ENCODE results near the gene KCNG2. TPM values are rescaled to one million over a fixed set of nuclear protein-coding genes. Genes with fewer than 3 reads are reported as not detected.

KCNG2 gene
- total RNA-seq, 1 donor from 2014 or later: not detected

DNA sequence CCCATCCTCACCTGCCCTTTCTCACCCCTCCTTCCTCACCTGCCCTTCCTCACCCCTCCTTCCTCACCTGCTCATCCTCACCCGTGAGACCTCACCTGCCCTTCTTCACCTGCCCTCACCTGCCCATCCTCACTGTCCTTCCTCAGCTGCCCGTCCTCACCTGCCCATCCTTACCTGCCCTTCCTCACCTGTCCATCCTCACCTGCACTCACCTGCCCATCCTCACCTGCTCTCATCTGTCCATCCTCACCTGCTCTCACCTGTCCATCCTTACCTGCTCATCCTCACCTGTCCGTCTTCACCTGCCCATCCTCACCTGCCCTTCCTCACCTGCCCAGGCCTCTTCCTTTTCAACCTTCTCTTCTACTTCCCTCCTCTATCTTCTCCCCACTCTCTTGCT is 34.4 kb downstream of the KCNG2 start:
- no peaks in the 10 kb centered on the region for H3K27me3 ChIP-seq
- no peak overlapping the region for H3K9ac ChIP-seq
- H3K4me1 ChIP-seq: no peaks in the 10 kb centered on the region
- H3K27me3 Mint-ChIP-seq (ENCODE audit: insufficient read depth, low read depth): peaks cover 2% of the 10 kb centered on the region
- TF ChIP-seq EZH2 (IDR thresholded peaks at IDR 0.05) (no peak), EZH2phosphoT487 (IDR thresholded peaks at IDR 0.05) (no peak)
- TF ChIP-seq, protein P1, sequence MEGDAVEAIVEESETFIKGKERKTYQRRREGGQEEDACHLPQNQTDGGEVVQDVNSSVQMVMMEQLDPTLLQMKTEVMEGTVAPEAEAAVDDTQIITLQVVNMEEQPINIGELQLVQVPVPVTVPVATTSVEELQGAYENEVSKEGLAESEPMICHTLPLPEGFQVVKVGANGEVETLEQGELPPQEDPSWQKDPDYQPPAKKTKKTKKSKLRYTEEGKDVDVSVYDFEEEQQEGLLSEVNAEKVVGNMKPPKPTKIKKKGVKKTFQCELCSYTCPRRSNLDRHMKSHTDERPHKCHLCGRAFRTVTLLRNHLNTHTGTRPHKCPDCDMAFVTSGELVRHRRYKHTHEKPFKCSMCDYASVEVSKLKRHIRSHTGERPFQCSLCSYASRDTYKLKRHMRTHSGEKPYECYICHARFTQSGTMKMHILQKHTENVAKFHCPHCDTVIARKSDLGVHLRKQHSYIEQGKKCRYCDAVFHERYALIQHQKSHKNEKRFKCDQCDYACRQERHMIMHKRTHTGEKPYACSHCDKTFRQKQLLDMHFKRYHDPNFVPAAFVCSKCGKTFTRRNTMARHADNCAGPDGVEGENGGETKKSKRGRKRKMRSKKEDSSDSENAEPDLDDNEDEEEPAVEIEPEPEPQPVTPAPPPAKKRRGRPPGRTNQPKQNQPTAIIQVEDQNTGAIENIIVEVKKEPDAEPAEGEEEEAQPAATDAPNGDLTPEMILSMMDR (IDR thresholded peaks at IDR 0.05): no peak
- H3K27ac ChIP-seq: no peak overlapping the region
- no peaks in the 10 kb centered on the region for H3K36me3 ChIP-seq
- H3F3A ChIP-seq (ENCODE audit: low read depth): no peaks in the 10 kb centered on the region
- H3K79me2 ChIP-seq (ENCODE audit: low read depth): no peaks in the 10 kb centered on the region
- no peak overlapping the region for H2AFZ ChIP-seq (replicated peaks)
- peaks cover 6% of the 10 kb centered on the region for H3K9me3 Mint-ChIP-seq
- no peaks in the 10 kb centered on the region for H3K36me3 Mint-ChIP-seq
- H3K9me3 ChIP-seq (ENCODE audit: low read depth): no peaks in the 10 kb centered on the region
- no peak for DNase-seq (ENCODE audit: low spot score)
- H3K4me3 Mint-ChIP-seq: peak overlapping the region; percentile 37
- H3K4me3 ChIP-seq: no peak overlapping the region
- no peaks in the 10 kb centered on the region for H4K20me1 ChIP-seq (ENCODE audit: low read depth)
- H3K4me2 ChIP-seq: no peak overlapping the region
- no peaks in the 10 kb centered on the region for H3K4me1 Mint-ChIP-seq
- H3K27ac Mint-ChIP-seq: no peak overlapping the region

DNA sequence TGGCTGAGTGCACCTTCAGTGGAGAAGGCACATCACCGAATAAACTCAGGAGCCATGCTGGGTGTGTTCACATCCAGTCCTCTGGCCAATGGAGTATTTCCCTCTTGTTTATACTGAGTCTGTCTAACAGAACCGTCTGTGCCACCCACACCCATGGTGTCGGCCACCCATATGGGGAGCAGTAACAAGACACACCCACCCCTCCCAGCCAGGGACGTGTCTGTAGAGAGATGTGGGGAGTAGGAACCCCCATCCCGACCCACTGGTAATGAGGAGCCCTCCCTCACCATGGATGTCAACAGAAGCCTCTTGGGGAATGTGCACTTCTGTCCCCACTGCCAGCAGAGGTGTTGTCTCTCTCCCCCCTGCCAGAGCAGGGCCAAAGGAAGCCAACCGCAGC is 37.1 kb downstream of the KCNG2 start:
- Histone ChIP-seq H3K4me1 (no peaks in the 10 kb centered on the region), H3K4me2 (no peak overlapping the region), H3K27me3 (no peaks in the 10 kb centered on the region), H3F3A (ENCODE audit: low read depth) (no peaks in the 10 kb centered on the region), H3K9me3 (ENCODE audit: low read depth) (no peaks in the 10 kb centered on the region), H3K27ac (no peak overlapping the region), H4K20me1 (ENCODE audit: low read depth) (no peaks in the 10 kb centered on the region), H3K9ac (no peak overlapping the region), H2AFZ (replicated peaks) (no peak overlapping the region), H3K4me3 (no peak overlapping the region), H3K36me3 (no peaks in the 10 kb centered on the region), H3K79me2 (ENCODE audit: low read depth) (no peaks in the 10 kb centered on the region)
- no peak for DNase-seq (ENCODE audit: low spot score)
- H3K27ac Mint-ChIP-seq: no peak overlapping the region
- peaks cover 6% of the 10 kb centered on the region for H3K9me3 Mint-ChIP-seq
- no peak for TF ChIP-seq EZH2phosphoT487 (IDR thresholded peaks at IDR 0.05)
- TF ChIP-seq EZH2 (IDR thresholded peaks at IDR 0.05): no peak
- TF ChIP-seq, protein P1 (IDR thresholded peaks at IDR 0.05): no peak
- H3K4me3 Mint-ChIP-seq: no peak overlapping the region
- H3K36me3 Mint-ChIP-seq: no peaks in the 10 kb centered on the region
- peaks cover 2% of the 10 kb centered on the region for H3K27me3 Mint-ChIP-seq (ENCODE audit: insufficient read depth, low read depth)
- no peaks in the 10 kb centered on the region for H3K4me1 Mint-ChIP-seq

DNA sequence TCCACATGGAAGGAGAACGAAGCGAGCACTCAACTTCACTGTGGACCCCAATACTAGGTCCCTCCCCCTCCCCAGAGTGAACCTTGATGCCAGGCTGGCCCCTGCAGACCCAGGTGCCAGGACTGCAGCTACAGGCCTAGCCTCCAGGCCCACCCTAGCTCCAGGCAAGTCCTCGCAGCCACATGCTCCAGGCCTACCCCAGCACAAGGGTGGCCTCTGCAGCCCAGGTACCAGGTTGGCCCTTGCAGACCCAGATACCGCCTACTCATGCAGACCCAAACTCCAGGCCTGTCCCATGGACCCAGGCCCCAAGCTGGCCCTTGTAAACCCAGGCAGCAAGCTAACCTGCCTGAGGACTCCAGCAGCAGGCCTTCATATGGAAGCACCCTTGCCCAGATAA is 44.2 kb downstream of the KCNG2 start:
- H3K4me1 ChIP-seq: no peaks in the 10 kb centered on the region
- Mint-ChIP-seq H3K27me3 (ENCODE audit: insufficient read depth, low read depth) (no peaks in the 10 kb centered on the region), H3K27ac (no peak overlapping the region), H3K36me3 (no peaks in the 10 kb centered on the region), H3K4me3 (no peak overlapping the region), H3K4me1 (no peaks in the 10 kb centered on the region), H3K9me3 (no peaks in the 10 kb centered on the region)
- H4K20me1 ChIP-seq (ENCODE audit: low read depth): no peaks in the 10 kb centered on the region
- H3K36me3 ChIP-seq: no peaks in the 10 kb centered on the region
- H3K4me2 ChIP-seq: no peak overlapping the region
- no peaks in the 10 kb centered on the region for H3F3A ChIP-seq (ENCODE audit: low read depth)
- H3K27me3 ChIP-seq: peaks cover 4% of the 10 kb centered on the region
- no peak for TF ChIP-seq EZH2phosphoT487 (IDR thresholded peaks at IDR 0.05)
- DNase-seq (ENCODE audit: low spot score): no peak
- no peak overlapping the region for H2AFZ ChIP-seq (replicated peaks)
- no peaks in the 10 kb centered on the region for H3K79me2 ChIP-seq (ENCODE audit: low read depth)
- H3K27ac ChIP-seq: no peak overlapping the region
- no peak overlapping the region for H3K9ac ChIP-seq
- peaks cover 9% of the 10 kb centered on the region for H3K9me3 ChIP-seq (ENCODE audit: low read depth)
- H3K4me3 ChIP-seq: no peak overlapping the region

DNA sequence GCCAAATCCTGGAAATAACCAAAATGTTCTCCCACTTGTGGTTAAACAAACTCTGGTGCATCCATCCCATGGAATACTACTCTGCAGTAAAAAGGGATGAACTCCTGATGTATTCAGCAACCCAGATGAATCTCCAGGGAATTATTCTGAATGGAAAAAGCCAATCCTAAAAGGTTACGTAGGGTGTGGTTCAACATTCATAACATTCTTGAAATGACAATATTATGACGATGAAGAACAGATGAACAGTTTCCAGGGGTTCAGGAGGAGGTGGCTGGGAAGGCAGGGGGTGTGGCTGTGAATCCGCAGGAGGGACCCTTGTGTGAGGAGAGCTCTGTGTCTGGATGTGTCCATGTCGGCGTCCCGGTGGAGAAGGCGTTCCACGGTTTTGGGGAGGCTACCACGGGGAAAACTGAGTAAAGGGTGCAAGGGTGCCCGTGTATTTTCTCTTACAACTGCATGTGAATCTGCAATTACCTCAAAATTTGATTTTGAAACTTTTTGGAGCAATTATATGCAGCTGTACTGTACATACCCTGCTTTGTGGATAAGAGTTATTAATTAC is 47.3 kb downstream of the KCNG2 start:
- no peaks in the 10 kb centered on the region for H4K20me1 ChIP-seq (ENCODE audit: low read depth)
- no peaks in the 10 kb centered on the region for H3K79me2 ChIP-seq (ENCODE audit: low read depth)
- no peak overlapping the region for H3K27ac ChIP-seq
- no peaks in the 10 kb centered on the region for H3K4me1 Mint-ChIP-seq
- H3K27ac Mint-ChIP-seq: no peak overlapping the region
- peaks cover 4% of the 10 kb centered on the region for H3K27me3 ChIP-seq
- no peak overlapping the region for H3K9ac ChIP-seq
- H3K4me2 ChIP-seq: no peak overlapping the region
- no peak overlapping the region for H3K4me3 Mint-ChIP-seq
- DNase-seq (ENCODE audit: low spot score): no peak
- H3K4me3 ChIP-seq: no peak overlapping the region
- H3F3A ChIP-seq (ENCODE audit: low read depth): no peaks in the 10 kb centered on the region
- peaks cover 2% of the 10 kb centered on the region for H3K27me3 Mint-ChIP-seq (ENCODE audit: insufficient read depth, low read depth)
- no peaks in the 10 kb centered on the region for H3K36me3 ChIP-seq
- H3K9me3 ChIP-seq (ENCODE audit: low read depth): peaks cover 9% of the 10 kb centered on the region
- no peaks in the 10 kb centered on the region for H3K36me3 Mint-ChIP-seq
- H2AFZ ChIP-seq (replicated peaks): no peak overlapping the region
- H3K9me3 Mint-ChIP-seq: no peaks in the 10 kb centered on the region
- TF ChIP-seq, protein P1 (IDR thresholded peaks at IDR 0.05): no peak
- TF ChIP-seq EZH2phosphoT487 (IDR thresholded peaks at IDR 0.05): no peak
- H3K4me1 ChIP-seq: no peaks in the 10 kb centered on the region

Measured in neural progenitor cell (in vitro differentiated cells).